Ishikawa (cell line): ENCODE data around the gene BZW2.

Experiments used
- CEBPB ChIP-seq: IDR thresholded peaks from 2 replicates; pipeline ENCODE4 v1.6.1; 2012
- CREB1 ChIP-seq: IDR thresholded peaks from 2 replicates; pipeline ENCODE4 v1.6.1; 2012; ENCODE audit warnings: low read depth
- EP300 ChIP-seq: IDR thresholded peaks from 2 replicates; pipeline ENCODE4 v1.6.1; 2012; ENCODE audit warnings: borderline replicate concordance
- FOXM1 ChIP-seq: IDR thresholded peaks from 2 replicates; pipeline ENCODE4 v1.6.1; 2012; ENCODE audit warnings: low read depth, borderline replicate concordance
- NFIC ChIP-seq: IDR thresholded peaks from 2 replicates; pipeline ENCODE4 v1.6.1; 2012
- RAD21 ChIP-seq: IDR thresholded peaks from 2 replicates; pipeline ENCODE4 v1.6.1; 2012; ENCODE audit warnings: low read depth
- TAF1 ChIP-seq: IDR thresholded peaks from 2 replicates; pipeline ENCODE4 v1.6.1; 2012; ENCODE audit warnings: low read depth, mild to moderate bottlenecking
- TCF12 ChIP-seq: IDR thresholded peaks from 2 replicates; pipeline ENCODE4 v1.6.1; 2012; ENCODE audit warnings: low read depth
- TEAD4 ChIP-seq: IDR thresholded peaks from 2 replicates; pipeline ENCODE4 v1.6.1; 2012
- YY1 ChIP-seq: IDR thresholded peaks from 2 replicates; pipeline ENCODE4 v1.6.1; 2012; ENCODE audit warnings: low read depth
- ZBTB7A ChIP-seq: IDR thresholded peaks from 2 replicates; pipeline ENCODE4 v1.6.1; 2012; ENCODE audit warnings: low read depth
- TF ChIP-seq, protein P1 (sequence below): IDR thresholded peaks from 2 replicates; pipeline ENCODE4 v1.6.1; 2012; ENCODE audit warnings: low read depth, mild to moderate bottlenecking
- TF ChIP-seq, protein P2 (sequence below): IDR thresholded peaks from 2 replicates; pipeline ENCODE4 v1.6.1; 2012
- TF ChIP-seq, protein P3 (sequence below): IDR thresholded peaks from 2 replicates; pipeline ENCODE4 v1.6.1; 2012

The BZW2 gene

DNA sequence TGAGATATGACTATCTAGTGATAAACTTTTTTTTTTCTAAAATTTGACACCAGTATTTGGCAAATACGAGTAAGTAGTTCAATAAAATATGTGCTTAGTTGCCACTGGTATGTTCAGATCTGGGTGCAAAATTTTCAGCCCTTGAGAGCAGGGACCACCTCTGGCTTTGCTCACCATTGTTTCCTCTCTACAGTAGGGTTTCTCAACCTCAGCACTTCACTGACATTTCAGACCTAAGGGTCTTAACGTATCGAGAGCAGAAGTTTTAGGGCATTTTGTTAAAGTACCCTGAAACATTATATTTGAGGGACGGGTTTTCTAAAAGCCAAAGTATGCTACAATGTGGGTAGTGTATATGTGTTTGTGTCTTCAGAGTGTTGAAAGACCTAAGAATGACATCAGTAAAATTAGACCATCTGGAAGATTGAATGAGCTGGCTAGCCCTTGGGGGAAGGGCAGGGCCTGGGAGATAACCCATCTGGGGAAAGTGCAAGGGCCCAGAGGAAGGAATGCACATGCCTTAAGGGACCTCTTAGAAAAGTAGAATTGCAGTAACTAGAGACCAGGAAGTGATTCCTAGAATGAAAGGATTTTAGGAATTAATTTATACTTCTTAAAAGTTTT is 11.8 kb downstream of the BZW2 start:
- TF ChIP-seq, protein P1, sequence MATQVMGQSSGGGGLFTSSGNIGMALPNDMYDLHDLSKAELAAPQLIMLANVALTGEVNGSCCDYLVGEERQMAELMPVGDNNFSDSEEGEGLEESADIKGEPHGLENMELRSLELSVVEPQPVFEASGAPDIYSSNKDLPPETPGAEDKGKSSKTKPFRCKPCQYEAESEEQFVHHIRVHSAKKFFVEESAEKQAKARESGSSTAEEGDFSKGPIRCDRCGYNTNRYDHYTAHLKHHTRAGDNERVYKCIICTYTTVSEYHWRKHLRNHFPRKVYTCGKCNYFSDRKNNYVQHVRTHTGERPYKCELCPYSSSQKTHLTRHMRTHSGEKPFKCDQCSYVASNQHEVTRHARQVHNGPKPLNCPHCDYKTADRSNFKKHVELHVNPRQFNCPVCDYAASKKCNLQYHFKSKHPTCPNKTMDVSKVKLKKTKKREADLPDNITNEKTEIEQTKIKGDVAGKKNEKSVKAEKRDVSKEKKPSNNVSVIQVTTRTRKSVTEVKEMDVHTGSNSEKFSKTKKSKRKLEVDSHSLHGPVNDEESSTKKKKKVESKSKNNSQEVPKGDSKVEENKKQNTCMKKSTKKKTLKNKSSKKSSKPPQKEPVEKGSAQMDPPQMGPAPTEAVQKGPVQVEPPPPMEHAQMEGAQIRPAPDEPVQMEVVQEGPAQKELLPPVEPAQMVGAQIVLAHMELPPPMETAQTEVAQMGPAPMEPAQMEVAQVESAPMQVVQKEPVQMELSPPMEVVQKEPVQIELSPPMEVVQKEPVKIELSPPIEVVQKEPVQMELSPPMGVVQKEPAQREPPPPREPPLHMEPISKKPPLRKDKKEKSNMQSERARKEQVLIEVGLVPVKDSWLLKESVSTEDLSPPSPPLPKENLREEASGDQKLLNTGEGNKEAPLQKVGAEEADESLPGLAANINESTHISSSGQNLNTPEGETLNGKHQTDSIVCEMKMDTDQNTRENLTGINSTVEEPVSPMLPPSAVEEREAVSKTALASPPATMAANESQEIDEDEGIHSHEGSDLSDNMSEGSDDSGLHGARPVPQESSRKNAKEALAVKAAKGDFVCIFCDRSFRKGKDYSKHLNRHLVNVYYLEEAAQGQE: no peak
- TF ChIP-seq YY1: no peak
- TF ChIP-seq TCF12: no peak
- TF ChIP-seq CEBPB: no peak
- TF ChIP-seq CREB1: no peak
- TF ChIP-seq EP300: no peak
- TF ChIP-seq, protein P2, sequence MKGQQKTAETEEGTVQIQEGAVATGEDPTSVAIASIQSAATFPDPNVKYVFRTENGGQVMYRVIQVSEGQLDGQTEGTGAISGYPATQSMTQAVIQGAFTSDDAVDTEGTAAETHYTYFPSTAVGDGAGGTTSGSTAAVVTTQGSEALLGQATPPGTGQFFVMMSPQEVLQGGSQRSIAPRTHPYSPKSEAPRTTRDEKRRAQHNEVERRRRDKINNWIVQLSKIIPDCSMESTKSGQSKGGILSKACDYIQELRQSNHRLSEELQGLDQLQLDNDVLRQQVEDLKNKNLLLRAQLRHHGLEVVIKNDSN: no peak
- no peak for TF ChIP-seq NFIC
- TF ChIP-seq RAD21: no peak
- no peak for TF ChIP-seq ZBTB7A
- TF ChIP-seq TAF1: no peak
- TF ChIP-seq FOXM1: no peak
- TF ChIP-seq, protein P3, sequence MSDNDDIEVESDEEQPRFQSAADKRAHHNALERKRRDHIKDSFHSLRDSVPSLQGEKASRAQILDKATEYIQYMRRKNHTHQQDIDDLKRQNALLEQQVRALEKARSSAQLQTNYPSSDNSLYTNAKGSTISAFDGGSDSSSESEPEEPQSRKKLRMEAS: no peak
- TF ChIP-seq TEAD4: no peak

DNA sequence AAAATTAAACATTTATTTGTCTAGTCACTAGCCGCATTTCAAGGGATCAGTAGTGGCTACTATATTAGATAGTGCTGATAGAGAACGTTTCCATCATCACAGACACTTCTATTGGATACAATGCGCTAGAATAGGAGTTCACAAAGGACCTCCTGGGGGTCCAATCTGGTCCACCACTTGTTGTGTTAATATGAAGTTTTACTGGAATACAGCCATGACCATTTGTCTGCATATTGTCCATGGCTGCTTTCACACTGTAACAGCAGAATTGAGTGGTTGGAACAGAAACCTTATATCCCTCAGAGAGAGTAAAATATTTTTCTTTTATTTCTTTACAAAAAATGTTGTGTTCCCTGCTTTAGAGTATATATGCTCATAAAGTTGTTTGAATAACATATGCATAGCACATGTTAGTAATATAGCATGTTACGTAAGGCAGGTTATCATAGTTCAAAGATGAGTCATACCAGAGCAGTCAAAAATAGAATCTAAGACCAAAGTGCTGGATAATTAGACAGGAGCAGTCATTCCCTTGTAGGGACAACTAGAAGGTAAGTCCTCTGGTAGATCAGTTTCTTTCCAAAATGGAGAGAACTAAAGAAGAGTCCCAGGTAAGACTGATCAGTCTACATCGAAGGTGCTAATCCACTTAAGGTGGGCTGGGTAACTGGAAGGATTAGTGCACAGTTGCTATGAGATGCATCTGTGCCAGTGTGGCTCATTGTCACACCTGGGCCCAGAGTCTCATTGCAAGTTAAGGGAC is 14.9 kb downstream of the BZW2 start:
- TF ChIP-seq, protein P3: peak; percentile 35; the same call in 1 of the 2 replicates
- TF ChIP-seq FOXM1 (no peak), RAD21 (no peak), CEBPB (peak; percentile 66), TEAD4 (peak; percentile 43; the same call in 1 of the 2 replicates), NFIC (no peak), EP300 (no peak)

DNA sequence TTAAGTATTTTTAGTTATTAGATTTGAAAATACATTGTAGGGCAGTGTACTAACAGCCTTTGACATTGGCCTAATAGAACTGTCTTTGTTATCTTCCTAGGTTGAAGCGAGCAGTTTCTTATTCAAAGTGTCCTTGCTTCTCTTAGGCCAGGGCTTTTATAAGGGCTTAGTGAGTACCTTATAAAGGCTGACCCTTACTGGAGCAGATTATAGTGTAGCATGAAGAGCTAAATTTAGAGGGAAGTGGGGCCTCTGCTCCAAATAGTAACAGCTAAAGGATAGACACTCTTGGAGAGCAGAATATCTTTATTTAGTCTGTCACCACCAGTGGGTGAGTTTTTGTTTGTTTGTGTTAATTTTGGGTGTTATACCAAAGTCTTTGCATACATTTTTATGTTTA is 15.9 kb downstream of the BZW2 start:
- no peak for TF ChIP-seq NFIC
- no peak for TF ChIP-seq TAF1
- no peak for TF ChIP-seq YY1
- no peak for TF ChIP-seq RAD21

DNA sequence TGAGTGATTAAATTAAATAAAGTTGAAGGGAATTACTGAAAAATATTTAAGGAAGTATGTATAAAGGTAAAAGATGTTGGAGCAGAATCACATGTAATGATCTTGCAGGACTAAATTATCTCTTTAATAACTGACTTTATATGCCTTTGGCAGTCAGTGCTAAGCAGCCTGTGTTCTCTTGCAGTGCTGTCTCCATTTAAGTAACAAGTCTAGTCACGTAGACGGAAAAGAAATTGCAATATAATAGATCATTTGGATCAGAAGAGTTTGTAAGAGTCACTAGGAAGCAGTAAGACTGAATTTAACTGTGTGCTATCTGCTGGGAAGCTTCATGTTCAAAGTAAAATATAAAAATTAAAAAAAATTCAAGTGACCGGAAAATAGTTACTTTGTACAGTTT is 21.4 kb downstream of the BZW2 start:
- no peak for TF ChIP-seq EP300
- TF ChIP-seq FOXM1: no peak
- TF ChIP-seq, protein P2: no peak
- TF ChIP-seq, protein P1: no peak
- TF ChIP-seq CEBPB: no peak
- TF ChIP-seq TCF12: no peak
- TF ChIP-seq ZBTB7A: no peak

DNA sequence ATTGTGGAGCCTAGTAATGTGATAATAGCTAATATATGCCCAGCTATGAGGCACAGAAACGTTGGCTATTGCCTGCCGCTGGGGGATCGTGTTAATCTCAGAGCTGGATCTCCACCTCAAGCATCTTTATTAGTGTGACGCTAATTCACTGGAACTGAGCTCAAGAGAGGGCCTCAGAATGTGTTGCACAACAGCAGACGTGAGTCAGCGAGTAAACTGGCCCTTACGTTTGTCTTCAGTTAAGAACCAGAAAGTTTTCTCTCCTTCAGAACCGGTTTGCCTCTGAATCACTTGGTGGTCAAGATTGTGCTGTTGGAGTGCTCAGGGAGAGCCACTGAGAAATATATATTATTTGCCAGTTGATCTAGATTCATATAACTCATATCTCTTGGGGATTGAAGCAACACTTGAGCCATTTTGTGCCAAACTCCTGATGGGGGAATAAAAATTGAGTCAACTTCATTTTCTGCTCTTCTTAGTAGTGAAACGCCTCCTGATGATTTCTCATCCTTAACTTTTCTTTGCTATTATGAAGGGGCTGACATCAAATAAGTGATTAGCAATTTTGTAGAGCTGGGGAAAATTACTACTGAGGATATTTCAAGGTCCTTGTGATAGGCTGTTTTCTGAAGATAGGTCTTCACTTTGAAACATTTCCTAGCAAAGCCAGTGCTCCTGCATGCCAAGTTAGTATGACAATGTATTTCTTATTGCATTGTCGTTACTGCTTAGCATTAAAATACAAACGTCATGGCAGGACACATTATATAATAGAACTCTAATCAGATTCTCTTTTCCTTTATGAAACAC is 22.3 kb downstream of the BZW2 start:
- peak; percentile 97 for TF ChIP-seq CEBPB
- TF ChIP-seq, protein P1: no peak
